Breast epithelium (tissue), 4 donors: ENCODE measurements around the gene WNK2. TPM values are rescaled to one million over a fixed set of nuclear protein-coding genes. Genes with fewer than 3 reads are reported as not detected.

Experiments used
- DNase-seq, 2 donors: peaks; one replicate each; pipeline ENCODE4 v3.0.0-alpha.2; 2019; ENCODE audit warnings: low spot score in 2 of 2
- H3K27ac ChIP-seq, 2 donors: fragments of 200-600 bp; sonication (generic) in 1 of 2; one replicate each; pipeline ENCODE4 v1.5.1; 2016 to 2019; ENCODE audit warnings: mild to moderate bottlenecking in 1 of 2
- H3K27me3 ChIP-seq, 2 donors: fragments of 200-600 bp; sonication (generic) in 1 of 2; one replicate each; pipeline versions ENCODE4 v1.5.1 to v1.6.0; 2017 to 2019; ENCODE audit warnings: control low read depth in 1 of 2, mild to moderate bottlenecking in 1 of 2
- H3K36me3 ChIP-seq: fragments of 200-600 bp; one replicate; pipeline ENCODE4 v1.5.1; 2019
- H3K4me1 ChIP-seq, 2 donors: fragments of 200-600 bp; sonication (generic); one replicate each; pipeline ENCODE4 v1.5.1; 2016 to 2019; ENCODE audit warnings: control low read depth in 1 of 2
- H3K4me3 ChIP-seq, 3 donors: fragments of 200-600 bp; sonication (generic); 1 replicate in 2 of 3; 2 replicates in 1 of 3; pipeline ENCODE4 v1.5.1; 2016 to 2019; ENCODE audit warnings: mild to moderate bottlenecking in 3 of 3, moderate library complexity in 2 of 3
- H3K9me3 ChIP-seq, 2 donors: fragments of 200-600 bp; sonication (generic) in 1 of 2; one replicate each; pipeline ENCODE4 v1.5.1; 2016 to 2019; ENCODE audit warnings: control low read depth in 1 of 2
- POLR2A ChIP-seq: fragments of 450-650 bp; IDR thresholded peaks from one replicate; pipeline ENCODE4 v1.6.1; 2016; ENCODE audit warnings: antibody characterized with exemption, mild to moderate bottlenecking, moderate library complexity
- POLR2AphosphoS5 ChIP-seq, 3 donors: sonication (generic); formaldehyde crosslinking; IDR thresholded peaks; one replicate each; pipeline ENCODE4 v1.6.1; 2017; ENCODE audit warnings: antibody characterized with exemption in 3 of 3
- intact Hi-C: fragments of 100-400 bp; cut with DNase I; formaldehyde crosslinking; loops from one replicate; pipeline ENCODE4 v1.15.1; 2023; ENCODE audit warnings: low total_unique reads
- total RNA-seq, 3 donors: library from RNA; depleted of rRNA; stranded (reverse); fragments of >200 nt; gene quantifications; one replicate each; pipeline ENCODE4 v1.1.0, GENCODE V29; 2016
- TF ChIP-seq, protein P1 (sequence below), 3 donors: fragments of 450-650 bp; IDR thresholded peaks; one replicate each; pipeline ENCODE4 v1.5.1; 2016 to 2017; ENCODE audit warnings: antibody characterized with exemption in 3 of 3, mild to moderate bottlenecking in 3 of 3, moderate library complexity in 3 of 3

The WNK2 gene
- total RNA-seq, 3 donors from 2014 or later, result 9.1 to 28.5 TPM; not detected in 1

DNA sequence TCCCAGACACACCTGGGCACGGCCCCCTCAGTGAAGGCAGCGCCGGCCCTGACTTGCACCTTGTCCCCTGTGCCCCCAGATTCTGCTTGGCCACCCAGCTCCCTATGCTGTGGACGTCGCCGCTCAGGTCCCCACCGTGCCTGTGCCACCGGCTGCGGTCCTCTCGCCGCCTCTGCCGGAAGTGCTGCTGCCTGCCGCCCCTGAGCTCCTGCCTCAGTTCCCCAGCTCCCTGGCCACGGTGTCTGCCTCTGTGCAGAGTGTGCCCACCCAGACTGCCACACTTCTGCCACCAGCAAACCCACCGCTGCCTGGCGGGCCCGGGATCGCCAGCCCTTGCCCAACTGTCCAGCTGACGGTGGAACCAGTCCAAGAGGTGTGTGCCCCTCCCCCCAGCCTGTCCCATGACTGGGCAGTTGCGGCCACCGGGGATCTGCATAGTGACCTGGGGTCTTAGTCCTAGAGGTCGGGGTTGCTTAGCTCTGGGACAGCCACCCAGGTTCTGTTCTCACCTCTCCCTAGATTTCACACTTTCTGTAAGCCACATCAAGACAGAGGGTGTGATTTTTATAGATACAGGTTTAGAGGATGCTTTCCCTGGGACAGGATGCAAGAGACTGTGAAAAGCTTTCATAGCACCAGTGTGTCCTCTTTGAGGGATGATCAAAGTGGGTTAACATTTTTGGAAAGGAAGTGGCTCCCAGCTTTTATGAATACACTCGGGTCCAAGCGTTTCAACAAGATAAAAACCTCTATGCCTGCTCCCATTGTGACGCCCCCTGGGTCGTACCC lies 78.0 kb downstream of the WNK2 start:
- no peaks in the 10 kb centered on the region for H3K9me3 ChIP-seq
- no peak for TF ChIP-seq POLR2A
- TF ChIP-seq, protein P1, sequence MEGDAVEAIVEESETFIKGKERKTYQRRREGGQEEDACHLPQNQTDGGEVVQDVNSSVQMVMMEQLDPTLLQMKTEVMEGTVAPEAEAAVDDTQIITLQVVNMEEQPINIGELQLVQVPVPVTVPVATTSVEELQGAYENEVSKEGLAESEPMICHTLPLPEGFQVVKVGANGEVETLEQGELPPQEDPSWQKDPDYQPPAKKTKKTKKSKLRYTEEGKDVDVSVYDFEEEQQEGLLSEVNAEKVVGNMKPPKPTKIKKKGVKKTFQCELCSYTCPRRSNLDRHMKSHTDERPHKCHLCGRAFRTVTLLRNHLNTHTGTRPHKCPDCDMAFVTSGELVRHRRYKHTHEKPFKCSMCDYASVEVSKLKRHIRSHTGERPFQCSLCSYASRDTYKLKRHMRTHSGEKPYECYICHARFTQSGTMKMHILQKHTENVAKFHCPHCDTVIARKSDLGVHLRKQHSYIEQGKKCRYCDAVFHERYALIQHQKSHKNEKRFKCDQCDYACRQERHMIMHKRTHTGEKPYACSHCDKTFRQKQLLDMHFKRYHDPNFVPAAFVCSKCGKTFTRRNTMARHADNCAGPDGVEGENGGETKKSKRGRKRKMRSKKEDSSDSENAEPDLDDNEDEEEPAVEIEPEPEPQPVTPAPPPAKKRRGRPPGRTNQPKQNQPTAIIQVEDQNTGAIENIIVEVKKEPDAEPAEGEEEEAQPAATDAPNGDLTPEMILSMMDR (IDR thresholded peaks at IDR 0.05), result no peak
- TF ChIP-seq POLR2AphosphoS5 (IDR thresholded peaks at IDR 0.05), result no peak

DNA sequence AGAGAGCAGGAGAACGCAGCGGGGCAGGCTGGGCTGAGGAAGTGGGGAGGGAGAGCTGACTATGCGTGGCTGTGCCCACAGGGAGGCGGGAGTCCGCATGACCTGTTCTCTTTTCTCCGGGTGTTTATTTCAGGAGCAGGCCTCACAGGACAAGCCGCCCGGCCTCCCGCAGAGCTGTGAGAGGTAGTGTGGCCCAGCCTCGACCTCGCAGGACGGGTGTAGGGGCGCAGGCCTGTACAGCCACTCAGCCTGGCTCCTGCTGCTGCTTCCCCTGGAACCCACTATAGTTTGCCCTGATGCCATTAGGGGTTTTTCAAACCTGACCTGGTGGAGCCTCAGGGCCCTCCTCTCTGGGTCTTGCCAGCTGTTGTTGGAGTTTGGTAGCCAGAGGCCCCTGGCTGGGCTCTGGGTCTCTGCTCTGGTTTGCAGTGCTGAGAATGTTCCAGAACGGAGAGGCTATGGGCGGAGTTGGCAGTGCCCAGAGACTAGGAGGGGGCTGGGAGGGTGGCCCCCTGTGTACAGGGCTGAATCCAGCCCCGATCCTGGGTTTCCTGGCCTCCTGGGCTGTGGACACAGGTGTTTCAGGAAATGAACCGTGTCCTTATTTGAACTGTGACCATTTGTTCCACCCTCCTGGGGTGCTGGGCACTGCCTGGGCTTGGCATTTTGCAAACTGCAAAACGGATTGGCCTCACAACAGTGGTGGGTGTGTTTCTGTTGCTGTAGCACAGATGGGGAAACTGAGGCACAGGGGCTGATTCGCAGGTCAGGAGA lies 78.8 kb downstream of the WNK2 start:
- intact Hi-C loops, result no loop called here
- no peaks in the 10 kb centered on the region for H3K36me3 ChIP-seq

More for the DNA sequence above, 78.0 kb downstream of the WNK2 start:
- peak; percentile 15 to 41 for DNase-seq
- no peaks in the 10 kb centered on the region for H3K36me3 ChIP-seq
- no peak overlapping the region for H3K27ac ChIP-seq
- H3K27me3 ChIP-seq, result no peaks in the 10 kb centered on the region
- intact Hi-C loops, result no loop called here
- H3K4me3 ChIP-seq, result no peak overlapping the region
- H3K4me1 ChIP-seq, result no peaks in the 10 kb centered on the region

DNA sequence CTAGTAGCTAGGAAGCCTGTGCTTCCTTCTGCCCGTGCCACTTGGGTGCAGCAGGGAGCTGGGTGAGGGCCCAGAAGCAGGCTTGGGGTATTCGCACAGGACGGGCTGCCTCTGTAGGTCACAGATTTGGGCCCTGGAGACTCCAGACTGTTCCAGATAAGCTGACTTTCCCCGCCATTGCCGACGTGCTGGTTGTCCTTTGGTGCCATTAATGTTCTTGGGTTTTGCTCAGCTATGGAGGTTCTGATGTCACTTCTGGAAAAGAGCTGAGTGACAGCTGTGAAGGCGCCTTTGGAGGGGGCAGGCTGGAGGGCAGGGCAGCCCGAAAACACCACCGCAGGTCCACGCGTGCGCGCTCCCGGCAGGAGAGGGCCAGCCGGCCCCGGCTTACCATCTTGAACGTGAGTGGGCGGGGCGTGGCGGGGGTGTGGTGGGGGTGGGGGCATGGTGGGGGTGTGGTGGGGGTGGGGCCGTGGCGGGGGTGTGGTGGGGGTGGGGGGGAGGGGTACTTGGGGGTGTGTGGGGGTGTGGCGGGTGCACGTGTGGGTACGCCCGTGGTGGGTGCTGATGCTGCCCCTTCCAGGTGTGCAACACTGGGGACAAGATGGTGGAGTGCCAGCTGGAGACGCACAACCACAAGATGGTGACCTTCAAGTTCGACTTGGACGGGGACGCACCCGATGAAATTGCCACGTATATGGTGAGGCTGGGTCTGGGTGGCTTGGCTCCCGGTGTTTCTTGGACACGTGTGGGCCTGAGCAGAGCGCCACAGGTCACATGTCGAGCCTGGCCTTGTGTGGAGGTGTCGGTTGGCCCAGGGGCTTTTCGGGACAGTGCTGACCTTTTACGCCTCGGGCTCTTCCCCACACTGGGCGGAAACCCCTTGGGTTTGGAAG lies 79.6 kb downstream of the WNK2 start:
- Histone ChIP-seq H3K36me3 (no peaks in the 10 kb centered on the region), H3K4me3 (no peak overlapping the region), H3K27me3 (no peaks in the 10 kb centered on the region), H3K4me1 (no peaks in the 10 kb centered on the region), H3K27ac (no peak overlapping the region), H3K9me3 (no peaks in the 10 kb centered on the region)
- intact Hi-C loops, result no loop called here
- TF ChIP-seq, protein P1 (IDR thresholded peaks at IDR 0.05), result no peak
- TF ChIP-seq POLR2A (no peak), POLR2AphosphoS5 (IDR thresholded peaks at IDR 0.05) (no peak)
- peak; percentile 14 to 49 for DNase-seq

More for the DNA sequence above, 78.8 kb downstream of the WNK2 start:
- Histone ChIP-seq H3K27ac (no peak overlapping the region), H3K4me1 (no peaks in the 10 kb centered on the region), H3K4me3 (no peak overlapping the region), H3K9me3 (no peaks in the 10 kb centered on the region), H3K27me3 (no peaks in the 10 kb centered on the region)
- peak in 1 of 2 donors; percentile 9 for DNase-seq
- TF ChIP-seq, protein P1 (IDR thresholded peaks at IDR 0.05), result no peak
- TF ChIP-seq POLR2AphosphoS5 (IDR thresholded peaks at IDR 0.05) (no peak), POLR2A (no peak)

DNA sequence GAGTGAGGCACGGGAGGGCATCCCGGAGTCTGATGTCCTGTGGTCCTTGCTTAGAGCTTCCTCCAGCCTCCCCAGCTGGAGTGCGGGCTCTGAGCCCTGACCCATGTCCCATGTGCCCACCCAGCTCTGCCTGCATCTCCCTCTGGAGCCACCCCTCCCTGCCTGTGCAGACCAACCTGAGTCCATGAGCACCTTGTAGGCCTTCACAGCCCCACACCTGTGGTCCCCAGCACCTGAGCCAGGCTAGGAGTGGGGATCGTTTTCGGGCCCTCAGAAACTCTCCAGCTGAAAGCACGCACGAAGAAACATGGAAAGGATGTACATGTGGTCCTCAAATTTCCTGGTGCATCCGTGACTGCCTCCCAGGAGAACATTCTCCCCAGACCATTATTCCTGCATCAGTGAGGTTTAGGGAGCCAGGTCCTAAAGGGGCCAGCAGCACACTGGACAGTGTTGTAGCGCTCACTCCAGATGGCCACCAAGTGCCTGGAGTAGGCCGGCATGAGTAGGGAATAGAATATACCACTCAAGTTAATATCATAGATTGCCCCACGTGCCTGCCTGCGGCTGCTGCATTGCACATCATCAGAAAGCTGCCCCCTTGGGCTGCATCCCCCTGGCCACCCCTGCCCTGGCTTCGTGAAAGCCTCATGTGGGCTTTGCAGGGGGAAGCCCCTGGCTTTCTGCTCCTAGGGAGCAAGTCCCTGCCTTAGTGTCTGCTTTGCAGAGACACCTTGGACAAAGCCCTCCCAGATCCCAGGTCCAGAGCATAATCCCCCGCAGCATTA lies 80.6 kb downstream of the WNK2 start:
- H3K9me3 ChIP-seq, result no peaks in the 10 kb centered on the region
- peak in 1 of 2 donors; percentile 14 for DNase-seq
- H3K27ac ChIP-seq, result no peak overlapping the region
- intact Hi-C loops, result no loop called here
- H3K36me3 ChIP-seq, result no peaks in the 10 kb centered on the region
- H3K27me3 ChIP-seq, result no peaks in the 10 kb centered on the region
- TF ChIP-seq, protein P1 (IDR thresholded peaks at IDR 0.05), result no peak
- no peak for TF ChIP-seq POLR2A
- no peak for TF ChIP-seq POLR2AphosphoS5 (IDR thresholded peaks at IDR 0.05)
- H3K4me1 ChIP-seq, result no peaks in the 10 kb centered on the region
- H3K4me3 ChIP-seq, result no peak overlapping the region
